Tibial nerve (tissue), 4 donors: ENCODE data around the gene FLYWCH1. TPM values are rescaled to one million over a fixed set of nuclear protein-coding genes. Genes with fewer than 3 reads are reported as not detected.

Experiments
- DNase-seq, 2 donors: peaks; one replicate each; pipeline ENCODE4 v3.0.0-alpha.2; 2019; ENCODE audit warnings: low spot score in 2 of 2
- H3K27ac ChIP-seq, 4 donors: fragments of 200-600 bp; sonication (generic) in 3 of 4; one replicate each; pipeline ENCODE4 v1.5.1; 2017 to 2019; ENCODE audit warnings: mild to moderate bottlenecking in 1 of 4
- H3K27me3 ChIP-seq, 2 donors: fragments of 200-600 bp; sonication (generic) in 1 of 2; one replicate each; pipeline versions ENCODE4 v1.5.1 to v1.6.0; 2017 to 2019
- H3K36me3 ChIP-seq, 3 donors: fragments of 200-600 bp; sonication (generic); one replicate each; pipeline ENCODE4 v1.5.1; 2018 to 2019
- H3K4me1 ChIP-seq, 4 donors: fragments of 200-600 bp; sonication (generic) in 3 of 4; one replicate each; pipeline ENCODE4 v1.5.1; 2017 to 2019
- H3K4me3 ChIP-seq, 4 donors: fragments of 200-600 bp; sonication (generic) in 3 of 4; one replicate each; pipeline ENCODE4 v1.5.1; 2017 to 2019; ENCODE audit warnings: mild to moderate bottlenecking in 1 of 4, moderate library complexity in 1 of 4
- H3K9me3 ChIP-seq, 4 donors: fragments of 200-600 bp; sonication (generic) in 3 of 4; one replicate each; pipeline ENCODE4 v1.5.1; 2017 to 2019
- CTCF ChIP-seq, 5 experiments: fragments of 200-600 bp in 3 of 5; fragments of 450-650 bp in 2 of 5; sonication (generic) in 3 of 5; IDR thresholded peaks; one replicate each; pipeline ENCODE4 v1.5.1; 2016 to 2019; ENCODE audit warnings: antibody characterized with exemption in 5 of 5, mild to moderate bottlenecking in 3 of 5, moderate library complexity in 2 of 5
- EP300 ChIP-seq, 2 donors: sonication (generic); formaldehyde crosslinking; IDR thresholded peaks; one replicate each; pipeline ENCODE4 v1.6.1; 2017; ENCODE audit warnings: antibody characterized with exemption in 2 of 2, mild to moderate bottlenecking in 1 of 2
- POLR2A ChIP-seq, 2 donors: fragments of 450-650 bp; IDR thresholded peaks; one replicate each; pipeline ENCODE4 v1.6.1; 2017; ENCODE audit warnings: antibody characterized with exemption in 2 of 2, mild to moderate bottlenecking in 2 of 2, moderate library complexity in 2 of 2
- WGBS, 2 donors: methylation state at CpG; one replicate each; pipeline ENCODE4 v1.1.5; 2018; 5-methylcytosine and 5-hydroxymethylcytosine counted together
- total RNA-seq, 4 donors: library from RNA; depleted of rRNA; stranded (reverse); fragments of >200 nt; gene quantifications; one replicate each; pipeline ENCODE4 v1.1.0, GENCODE V29; 2016

The FLYWCH1 gene
- total RNA-seq, 4 donors from 2014 or later, result 65.1 to 74.9 (median 68.7) TPM

- no peak for TF ChIP-seq CTCF (IDR thresholded peaks at IDR 0.05)
- TF ChIP-seq POLR2A (IDR thresholded peaks at IDR 0.05), result no peak
- TF ChIP-seq EP300 (IDR thresholded peaks at IDR 0.05), result no peak
- H3K4me1 ChIP-seq, result no peaks in the 10 kb centered on the region
- no peak overlapping the region for H3K27ac ChIP-seq
- no peak overlapping the region for H3K4me3 ChIP-seq
- no peak for DNase-seq
- WGBS, 2 donors, result 83 to 84% methylated on average over 8 to 9 of the region's 12 CpGs
- H3K36me3 ChIP-seq, result no peaks in the 10 kb centered on the region
- H3K27me3 ChIP-seq, result peaks cover 0 to 39% of the 10 kb centered on the region in 2 donors
- no peaks in the 10 kb centered on the region for H3K9me3 ChIP-seq
These were observed 80.0 kb downstream of the FLYWCH1 start for GRCh38 chr16:2991566-2992261.

- WGBS, 2 donors, result 75 to 79% methylated on average over 11 to 12 of the region's 14 CpGs
- no peak overlapping the region for H3K27ac ChIP-seq
- H3K4me1 ChIP-seq, result no peaks in the 10 kb centered on the region
- TF ChIP-seq CTCF (IDR thresholded peaks at IDR 0.05) (no peak), POLR2A (IDR thresholded peaks at IDR 0.05) (no peak)
- no peaks in the 10 kb centered on the region for H3K9me3 ChIP-seq
- no peak overlapping the region for H3K4me3 ChIP-seq
- peaks cover 0 to 42% of the 10 kb centered on the region in 2 donors for H3K27me3 ChIP-seq
- DNase-seq, result no peak
- no peaks in the 10 kb centered on the region for H3K36me3 ChIP-seq
These were observed 80.8 kb downstream of the FLYWCH1 start for GRCh38 chr16:2992383-2993081.

- no peak for TF ChIP-seq CTCF (IDR thresholded peaks at IDR 0.05)
- TF ChIP-seq POLR2A (IDR thresholded peaks at IDR 0.05), result no peak
- TF ChIP-seq EP300 (IDR thresholded peaks at IDR 0.05), result no peak
- 64 to 70% methylated on average over 13 of the region's 13 CpGs for WGBS, 2 donors
These were observed 84.6 kb downstream of the FLYWCH1 start for GRCh38 chr16:2996298-2996697.

GRCh38 chr16:2999929-3000328, 88.2 kb downstream of the FLYWCH1 start:
- Histone ChIP-seq H3K9me3 (no peaks in the 10 kb centered on the region), H3K36me3 (no peaks in the 10 kb centered on the region), H3K27ac (no peak overlapping the region), H3K27me3 (peaks cover 2 to 60% of the 10 kb centered on the region in 2 donors), H3K4me3 (no peak overlapping the region), H3K4me1 (peaks cover 0 to 4% (median 1%) of the 10 kb centered on the region in 4 donors)
- no peak for TF ChIP-seq EP300 (IDR thresholded peaks at IDR 0.05)
- no peak for TF ChIP-seq POLR2A (IDR thresholded peaks at IDR 0.05)
- no peak for TF ChIP-seq CTCF (IDR thresholded peaks at IDR 0.05)
- DNase-seq, result no peak
- 84 to 86% methylated on average over 6 of the region's 6 CpGs for WGBS, 2 donors

More at GRCh38 chr16:2996298-2996697, 84.6 kb downstream of the FLYWCH1 start:
- Histone ChIP-seq H3K36me3 (no peaks in the 10 kb centered on the region), H3K4me3 (no peak overlapping the region), H3K27me3 (peaks cover 0 to 34% of the 10 kb centered on the region in 2 donors), H3K9me3 (no peaks in the 10 kb centered on the region), H3K4me1 (no peaks in the 10 kb centered on the region), H3K27ac (no peak overlapping the region)
- no peak for DNase-seq

GRCh38 chr16:3000540-3000939, 88.8 kb downstream of the FLYWCH1 start:
- peaks cover 0 to 5% (median 2%) of the 10 kb centered on the region in 4 donors for H3K4me1 ChIP-seq
- no peaks in the 10 kb centered on the region for H3K36me3 ChIP-seq
- H3K9me3 ChIP-seq, result no peaks in the 10 kb centered on the region
- H3K27me3 ChIP-seq, result peaks cover 2 to 66% of the 10 kb centered on the region in 2 donors
- TF ChIP-seq EP300 (IDR thresholded peaks at IDR 0.05), result no peak
- TF ChIP-seq CTCF (IDR thresholded peaks at IDR 0.05), result no peak
- TF ChIP-seq POLR2A (IDR thresholded peaks at IDR 0.05), result no peak
- H3K27ac ChIP-seq, result no peak overlapping the region
- no peak for DNase-seq
- WGBS, 2 donors, result 76 to 94% methylated on average over 3 to 4 of the region's 4 CpGs
- no peak overlapping the region for H3K4me3 ChIP-seq
